ENCODE data around the gene MR1.
"Not testable (repeated sequence)": the region's sequence is repeated elsewhere in the genome, so short reads cannot be mapped to it uniquely, and the experiment has no call there.

The MR1 gene

DNA sequence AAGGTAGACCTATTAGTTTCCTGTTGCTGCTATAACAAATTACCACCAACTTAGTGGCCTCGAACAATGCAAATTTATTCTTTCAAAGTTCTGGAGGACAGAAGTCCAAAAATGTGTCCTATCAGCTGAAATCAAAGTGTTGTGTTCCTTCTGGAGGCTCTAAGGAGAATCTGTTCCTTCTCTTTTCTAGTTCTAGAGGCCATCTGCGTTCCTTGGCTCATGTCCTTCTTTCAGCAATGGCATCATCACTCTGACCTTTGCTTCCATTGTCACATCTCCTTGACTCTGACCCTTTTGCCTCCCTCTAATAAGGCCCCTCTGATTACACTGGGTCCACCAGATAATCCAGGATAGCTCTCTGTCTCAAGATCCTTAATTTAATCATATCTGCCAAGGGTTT, 1.2 kb upstream of the MR1 start:
- no peak for DNase-seq

DNA sequence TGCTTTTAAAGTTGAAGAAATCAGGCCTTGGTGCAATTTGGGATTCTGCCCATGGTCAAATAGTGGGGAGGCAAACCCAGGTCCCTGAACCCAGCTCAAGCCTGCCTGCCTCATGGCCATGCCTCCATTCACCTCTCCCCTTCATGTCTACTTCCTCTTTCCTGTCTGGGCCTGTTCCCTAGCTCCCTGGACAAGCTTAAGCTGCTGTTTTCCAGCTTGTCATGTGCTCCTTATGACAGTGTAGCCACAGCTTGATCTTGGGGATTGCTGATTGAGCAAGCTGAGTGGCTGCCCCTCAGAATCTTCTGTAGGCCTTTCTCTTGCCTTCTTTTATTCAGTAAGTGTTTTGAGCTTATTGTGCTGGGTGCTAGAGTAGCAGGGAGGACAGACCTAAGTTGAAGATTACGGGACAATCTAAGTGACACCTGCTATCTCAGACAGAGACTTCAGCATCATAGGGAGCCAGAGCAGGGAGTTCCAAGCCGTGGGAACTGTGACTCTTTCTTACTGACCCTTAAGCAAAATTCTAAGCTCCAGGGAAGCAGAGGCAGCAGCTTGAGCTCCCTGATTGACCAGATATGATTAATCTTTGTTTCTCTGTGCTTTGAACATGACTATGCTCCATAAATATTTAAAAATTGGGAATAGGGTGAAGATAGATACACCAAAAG, 520 bp upstream of the MR1 start:
- DNase-seq = no peak

- DNase-seq = not testable (repeated sequence)
These were observed 1.4 kb downstream of the MR1 start for GRCh38 chr1:181035210-181035609.

DNA sequence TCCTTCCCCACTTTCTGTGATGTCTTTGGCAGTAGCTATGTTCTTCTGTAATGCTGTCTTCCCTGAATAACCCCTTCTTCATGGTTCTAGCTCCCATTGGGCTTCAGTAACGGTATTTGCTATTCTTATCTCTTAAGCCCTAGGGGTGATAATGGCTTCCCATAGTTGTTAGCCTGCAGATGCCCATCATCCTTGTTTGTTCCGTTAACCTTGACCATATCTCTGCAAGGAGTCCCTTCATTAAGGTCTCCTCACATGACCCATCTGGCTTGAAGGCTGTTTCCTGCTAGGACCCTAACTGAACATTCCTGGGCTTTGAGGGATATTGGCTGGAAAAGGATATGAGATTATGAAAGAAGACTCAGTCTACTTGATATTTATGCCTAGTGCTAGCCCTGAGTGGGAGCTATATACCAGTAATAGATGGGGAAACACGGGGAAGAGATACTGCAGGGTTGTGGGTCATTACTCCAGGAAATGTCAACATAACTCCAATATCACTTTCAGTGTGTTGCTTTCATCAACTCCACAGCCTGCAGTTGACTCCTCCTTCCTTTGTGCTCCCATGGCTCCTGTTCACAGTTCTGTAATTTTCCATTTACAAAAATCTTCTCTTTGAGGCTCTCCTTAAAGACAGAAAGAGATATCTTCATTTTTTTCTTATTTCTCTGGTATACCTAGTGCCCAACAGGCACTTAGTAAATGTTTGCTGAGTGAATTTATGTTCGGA, 2.5 kb downstream of the MR1 start:
- DNase-seq = no peak

DNA sequence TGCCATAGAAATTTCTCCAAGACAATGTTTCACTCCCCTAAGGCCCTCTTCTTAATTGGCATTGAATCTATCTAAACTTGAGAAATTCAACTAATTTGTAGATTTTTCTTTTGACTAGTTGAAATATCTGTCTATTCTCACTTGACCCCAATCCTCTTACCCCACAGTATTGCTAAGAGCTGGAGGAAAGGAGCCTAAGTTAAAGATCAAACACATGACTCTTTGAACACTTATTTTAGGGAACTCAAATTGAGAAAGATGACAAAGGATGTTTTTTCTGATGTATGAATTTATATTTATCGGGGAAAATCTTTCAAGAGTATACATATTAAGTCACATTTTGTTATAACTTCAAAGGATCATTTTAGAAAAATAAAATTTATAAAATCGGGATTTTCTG, 3.6 kb downstream of the MR1 start:
- no peak for DNase-seq

- peak; percentile 67 for DNase-seq
These were observed 4.7 kb downstream of the MR1 start for GRCh38 chr1:181038399-181038873.

GRCh38 chr1:181040284-181040865, 6.6 kb downstream of the MR1 start:
- DNase-seq = no peak

DNA sequence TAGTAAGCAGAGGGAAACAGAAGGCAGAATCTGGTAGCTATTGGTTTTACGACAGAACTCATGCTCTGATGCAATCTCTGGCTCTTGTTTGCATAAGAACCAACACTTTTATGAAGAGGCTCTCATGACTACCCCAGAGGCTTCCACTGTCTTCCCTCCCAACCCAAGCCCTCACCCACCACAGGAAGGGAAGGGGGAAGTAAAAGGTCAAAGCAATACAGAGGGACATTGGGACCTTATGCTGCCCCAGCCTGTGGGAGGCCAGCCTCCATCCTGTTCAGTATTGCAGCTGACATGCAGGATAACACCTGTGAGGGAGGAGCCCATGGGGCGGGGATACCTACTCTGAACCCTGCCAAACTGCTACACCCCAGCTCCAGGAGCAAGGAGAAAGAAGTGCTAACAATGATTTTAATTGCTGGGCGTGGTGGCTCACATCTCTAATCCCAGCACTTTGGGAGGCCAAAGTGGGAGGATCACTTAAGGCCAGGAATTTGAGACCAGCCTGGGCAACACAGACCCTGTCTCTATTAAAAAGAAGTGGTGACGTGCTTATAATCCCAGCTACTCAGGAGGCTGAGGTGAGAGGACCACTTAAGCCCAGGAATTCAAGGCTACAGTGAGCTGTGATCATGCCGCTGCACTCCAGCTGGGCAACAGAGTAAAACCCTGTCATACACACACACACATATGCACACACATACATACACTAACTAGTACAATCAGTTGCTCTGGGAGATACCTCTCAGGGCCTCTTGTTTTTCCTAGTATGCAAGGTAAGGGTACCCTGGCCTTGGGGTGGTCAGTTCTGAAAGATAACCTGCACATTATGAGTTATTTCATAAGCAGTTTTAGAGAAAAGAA, 9.5 kb downstream of the MR1 start:
- DNase-seq = no peak

DNA sequence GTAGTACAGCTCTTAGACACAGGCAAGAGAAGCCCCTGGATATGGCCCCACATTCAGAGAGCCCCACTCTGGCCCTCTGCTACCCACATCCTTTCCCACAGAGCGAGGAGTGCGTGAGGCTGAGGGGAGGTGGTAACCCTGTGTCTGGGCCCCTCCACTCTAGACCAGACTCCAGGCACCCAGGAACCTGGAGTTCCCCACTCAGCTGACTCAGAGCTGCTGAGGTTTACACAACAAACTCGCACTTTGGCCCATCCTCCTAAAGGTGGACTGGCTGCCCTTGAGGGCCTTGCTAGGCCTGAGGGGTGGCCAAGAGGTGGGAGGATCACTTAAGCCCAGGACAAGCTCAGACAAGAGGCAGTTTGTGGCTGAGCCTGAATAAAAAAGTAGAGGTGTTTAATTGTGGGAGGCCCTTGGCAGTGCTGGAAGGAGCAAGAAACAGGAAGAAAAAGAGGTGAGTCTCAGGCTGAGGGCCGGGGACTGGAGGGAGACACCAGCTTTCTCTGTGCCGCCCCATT, 10.7 kb downstream of the MR1 start:
- DNase-seq = no peak

- DNase-seq = not testable (repeated sequence)
These were observed 12.2 kb downstream of the MR1 start for GRCh38 chr1:181045946-181046345.

DNA sequence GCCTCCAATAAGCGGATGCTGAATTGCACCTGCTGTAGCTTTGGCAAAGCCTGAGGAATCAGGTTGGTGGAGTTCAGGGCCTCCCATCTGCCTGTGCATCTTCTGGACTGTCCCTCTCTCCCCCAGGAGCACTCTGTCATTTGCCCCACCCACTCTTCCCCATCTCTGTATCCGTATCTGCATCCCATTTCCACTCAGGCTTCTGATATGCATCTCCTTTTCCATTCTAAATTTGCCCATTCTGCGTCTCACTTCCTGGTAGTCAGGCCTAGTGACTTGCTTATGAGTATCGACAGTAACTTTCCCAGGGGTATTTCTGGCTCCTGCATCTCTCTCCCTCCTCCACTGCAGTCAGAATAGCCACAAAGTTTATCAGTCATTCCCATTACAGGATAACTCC, 15.6 kb downstream of the MR1 start:
- no peak for DNase-seq

DNA sequence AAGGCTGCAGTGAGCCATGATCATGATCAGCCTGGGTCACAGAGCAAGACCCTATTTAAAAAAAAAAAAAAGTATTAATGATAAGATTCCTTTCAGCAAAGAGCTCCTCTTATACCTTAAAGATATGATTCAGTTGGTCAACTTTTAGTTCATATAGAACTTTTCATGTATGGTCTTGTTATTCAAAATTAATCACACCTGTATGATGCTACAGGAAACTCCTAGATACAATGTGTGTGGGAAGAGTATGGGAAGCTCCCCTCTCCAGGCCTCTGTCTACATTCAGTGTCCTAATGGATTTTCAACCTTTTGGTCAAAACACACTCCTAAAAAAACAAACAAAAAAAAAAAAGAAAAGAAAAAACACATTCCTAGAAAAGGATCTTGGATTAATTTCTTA, 17.1 kb downstream of the MR1 start:
- no peak for DNase-seq

DNA sequence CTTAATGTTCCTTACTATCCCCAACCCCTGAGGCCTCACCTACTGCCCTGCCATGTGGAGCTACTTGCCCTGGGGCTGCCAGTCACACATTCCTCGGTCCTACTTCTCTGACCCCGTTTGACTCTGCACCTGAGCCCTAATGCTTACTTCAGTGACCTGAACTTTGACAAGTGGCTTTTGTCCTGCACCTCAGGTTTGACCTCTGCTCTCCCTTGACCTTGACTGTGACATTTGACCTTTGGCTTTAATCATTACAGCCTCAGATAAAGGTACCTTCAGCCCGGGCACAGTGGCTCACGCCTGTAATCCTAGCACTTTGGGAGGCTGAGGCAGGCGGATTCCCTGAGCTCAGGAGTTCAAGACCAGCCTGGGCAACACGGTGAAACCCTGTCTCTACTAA, 22.8 kb downstream of the MR1 start:
- DNase-seq = no peak

GRCh38 chr1:181057079-181057478, 23.3 kb downstream of the MR1 start:
- no peak for DNase-seq

DNA sequence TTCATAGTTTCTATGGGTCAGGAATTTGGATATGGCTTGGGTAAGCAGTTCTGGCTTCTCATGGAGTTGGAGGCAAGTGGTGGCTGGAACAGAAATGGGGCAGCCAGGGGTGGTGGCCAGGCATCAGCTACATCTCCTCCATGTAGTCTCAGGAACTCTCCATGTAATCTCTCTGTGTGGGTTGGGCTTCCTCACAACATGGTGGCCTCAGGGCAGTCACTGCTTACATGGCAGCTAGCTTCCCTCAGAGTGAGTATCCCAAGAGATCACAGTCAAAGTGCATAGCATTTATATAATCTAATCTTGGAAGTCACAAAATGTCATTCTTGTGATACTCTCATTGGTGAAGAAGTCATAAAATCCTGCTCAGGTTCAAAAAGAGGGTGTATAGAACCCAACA, 25.7 kb downstream of the MR1 start:
- no peak for DNase-seq

GRCh38 chr1:181060066-181060465, 26.3 kb downstream of the MR1 start:
- no peak for DNase-seq

DNA sequence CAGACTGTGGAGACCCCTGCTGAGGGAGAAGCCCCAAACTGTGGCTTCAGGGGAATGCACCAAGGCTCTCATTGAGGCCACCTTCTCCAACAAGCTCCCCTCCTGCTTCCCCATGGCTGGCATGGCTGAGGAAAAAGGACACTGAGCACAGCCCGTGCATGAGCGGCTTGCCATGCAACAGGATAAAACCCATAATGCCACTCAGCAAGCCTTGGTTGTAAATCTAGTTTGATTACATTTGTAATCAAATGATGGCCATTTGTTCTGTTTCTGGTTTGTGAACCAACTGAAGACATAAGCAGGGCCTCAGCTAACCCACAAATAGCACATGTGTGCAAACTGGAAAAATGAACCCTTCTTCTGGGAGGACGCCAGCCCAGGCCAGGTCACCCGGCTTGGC, 27.2 kb downstream of the MR1 start:
- not testable (repeated sequence) for DNase-seq

- DNase-seq = no peak
These were observed 27.7 kb downstream of the MR1 start for GRCh38 chr1:181061487-181061886.

- DNase-seq = no peak
These were observed 28.4 kb downstream of the MR1 start for GRCh38 chr1:181061891-181062835.

DNA sequence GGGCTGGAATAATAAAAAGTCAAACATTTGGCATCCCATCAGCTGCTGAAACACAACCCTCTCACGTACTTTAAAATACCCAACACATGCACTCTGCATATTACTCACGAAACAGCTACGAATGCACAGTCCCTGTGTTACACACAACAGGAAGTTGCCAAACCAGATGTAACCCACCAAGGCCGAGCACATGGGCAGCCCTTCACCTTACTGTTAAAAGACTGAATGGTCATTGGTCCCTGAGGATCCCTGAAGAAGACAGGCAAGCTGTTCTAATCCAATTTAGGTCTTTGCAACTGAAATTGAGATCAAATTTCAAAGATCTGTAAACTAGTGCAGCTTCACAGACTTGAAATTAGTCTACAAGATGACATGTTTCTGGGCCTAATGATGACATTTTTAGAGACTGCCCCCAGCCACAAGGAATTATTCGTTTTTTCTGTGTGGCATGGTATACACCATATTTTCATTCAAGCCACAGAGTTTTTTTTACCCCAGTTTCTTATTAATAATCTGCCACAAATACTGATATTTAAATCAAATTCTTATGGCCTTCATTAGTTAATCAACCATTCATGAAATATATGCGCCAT, 29.1 kb downstream of the MR1 start:
- DNase-seq = no peak

- DNase-seq = no peak
These were observed 30.3 kb downstream of the MR1 start for GRCh38 chr1:181064011-181064623.

Data from T1000 (cell line).